H9 (cell line): ENCODE data around the gene BCAS3. TPM values are rescaled to one million over a fixed set of nuclear protein-coding genes. Genes with fewer than 3 reads are reported as not detected.

Source experiments
- DNase-seq: peaks from one replicate; pipeline ENCODE4 v3.0.0-alpha.2; 2017
- H2AFZ ChIP-seq: one replicate; pipeline ENCODE4 v1.6.1; 2013; ENCODE audit warnings: mild to moderate bottlenecking, low read length, control low read depth, moderate library complexity
- H2AK5ac ChIP-seq: 2 replicates; pipeline ENCODE4 v1.6.1; 2013; ENCODE audit warnings: low read length, control low read depth, mixed read lengths; ENCODE audit not compliant: insufficient read length
- H2BK120ac ChIP-seq: one replicate; pipeline ENCODE4 v1.6.1; 2013; ENCODE audit warnings: low read depth, mild to moderate bottlenecking, low read length, control low read depth, inconsistent platforms; ENCODE audit not compliant: poor library complexity, severe bottlenecking
- H2BK12ac ChIP-seq: 2 replicates; pipeline ENCODE4 v1.6.1; 2013; ENCODE audit warnings: low read length, control low read depth, mixed read lengths, low read depth; ENCODE audit not compliant: insufficient read length
- H2BK15ac ChIP-seq: 2 replicates; pipeline ENCODE4 v1.6.1; 2013; ENCODE audit warnings: low read depth, low read length, control low read depth
- H2BK20ac ChIP-seq: one replicate; pipeline ENCODE4 v1.6.1; 2013; ENCODE audit warnings: low read depth, mild to moderate bottlenecking, low read length, control low read depth, inconsistent platforms; ENCODE audit not compliant: poor library complexity, severe bottlenecking
- H2BK5ac ChIP-seq: 2 replicates; pipeline ENCODE4 v1.6.1; 2013; ENCODE audit warnings: low read length, control low read depth, mixed read lengths; ENCODE audit not compliant: insufficient read length
- H3K14ac ChIP-seq: 2 replicates; pipeline ENCODE4 v1.6.1; 2013; ENCODE audit warnings: low read length, control low read depth; ENCODE audit not compliant: insufficient read depth
- H3K18ac ChIP-seq: 2 replicates; pipeline ENCODE4 v1.6.1; 2013; ENCODE audit warnings: low read depth, mild to moderate bottlenecking, mixed read lengths, low read length, control low read depth; ENCODE audit not compliant: insufficient read length
- H3K23ac ChIP-seq: 2 replicates; pipeline ENCODE4 v1.6.1; 2013; ENCODE audit warnings: low read length, control low read depth, mixed read lengths, low read depth; ENCODE audit not compliant: insufficient read length
- H3K23me2 ChIP-seq: 2 replicates; pipeline ENCODE4 v1.6.1; 2013; ENCODE audit warnings: low read depth, mild to moderate bottlenecking, mixed read lengths, low read length, control low read depth; ENCODE audit not compliant: insufficient read length, poor library complexity, severe bottlenecking
- H3K27ac ChIP-seq: 2 replicates; pipeline ENCODE4 v1.5.1; 2013; ENCODE audit warnings: low read length, control low read depth, mixed read lengths, low read depth; ENCODE audit not compliant: insufficient read length
- H3K27me3 ChIP-seq: 2 replicates; pipeline ENCODE4 v1.6.1; 2013; ENCODE audit warnings: low read length, control low read depth, inconsistent platforms; ENCODE audit not compliant: insufficient read depth
- H3K4ac ChIP-seq: 2 replicates; pipeline ENCODE4 v1.6.1; 2013; ENCODE audit warnings: low read depth, mild to moderate bottlenecking, control low read depth, inconsistent platforms, low read length, moderate library complexity
- H3K4me1 ChIP-seq: 2 replicates; pipeline ENCODE4 v1.6.1; 2013; ENCODE audit warnings: low read length, control low read depth, inconsistent platforms; ENCODE audit not compliant: insufficient read depth
- H3K4me2 ChIP-seq: 2 replicates; pipeline ENCODE4 v1.6.1; 2013; ENCODE audit warnings: low read length, control low read depth, mixed read lengths; ENCODE audit not compliant: insufficient read length, insufficient read depth
- H3K56ac ChIP-seq: 2 replicates; pipeline ENCODE4 v1.6.1; 2013; ENCODE audit warnings: low read depth, mild to moderate bottlenecking, mixed read lengths, low read length, control low read depth; ENCODE audit not compliant: insufficient read length
- H3K79me1 ChIP-seq: 2 replicates; pipeline ENCODE4 v1.6.1; 2013; ENCODE audit warnings: low read depth, mild to moderate bottlenecking, moderate library complexity, low read length, control low read depth, inconsistent platforms; ENCODE audit not compliant: insufficient read depth, poor library complexity, severe bottlenecking
- H3K79me2 ChIP-seq: 2 replicates; pipeline ENCODE4 v1.6.1; 2013; ENCODE audit warnings: low read length, control low read depth, inconsistent platforms; ENCODE audit not compliant: insufficient read depth
- H3K9ac ChIP-seq: 2 replicates; pipeline ENCODE4 v1.6.1; 2013; ENCODE audit warnings: low read length, control low read depth, mixed read lengths; ENCODE audit not compliant: insufficient read length; ENCODE audit errors: extremely low read depth
- H3K9me3 ChIP-seq: one replicate; pipeline ENCODE4 v1.6.1; 2013; ENCODE audit warnings: low read depth, low read length, inconsistent platforms; ENCODE audit not compliant: control insufficient read depth
- H3T11ph ChIP-seq: one replicate; pipeline ENCODE4 v1.6.1; 2013; ENCODE audit warnings: mild to moderate bottlenecking, low read length, control low read depth, inconsistent platforms
- H4K20me1 ChIP-seq: one replicate; pipeline ENCODE4 v1.6.1; 2013; ENCODE audit not compliant: control insufficient read depth, insufficient read length, insufficient read depth
- H4K5ac ChIP-seq: 2 replicates; pipeline ENCODE4 v1.6.1; 2013; ENCODE audit warnings: low read depth, mild to moderate bottlenecking, mixed read lengths, low read length, control low read depth; ENCODE audit not compliant: insufficient read length
- H4K8ac ChIP-seq: replicated peaks from 2 replicates; pipeline ENCODE4 v1.6.1; 2013; ENCODE audit warnings: low read length, control low read depth, mixed read lengths, low read depth; ENCODE audit not compliant: insufficient read length
- H4K91ac ChIP-seq: 2 replicates; pipeline ENCODE4 v1.6.1; 2013; ENCODE audit warnings: low read depth, mild to moderate bottlenecking, moderate library complexity, mixed read lengths, low read length, control low read depth; ENCODE audit not compliant: insufficient read length
- H3K27ac Mint-ChIP-seq, 3 experiments: 2 replicates in 2 of 3; 3 replicates in 1 of 3; pipeline ENCODE4 v1.8.0; 2020 to 2021; ENCODE audit warnings: mixed read lengths in 3 of 3, mild to moderate bottlenecking in 1 of 3, moderate library complexity in 1 of 3
- H3K27me3 Mint-ChIP-seq: 2 replicates; pipeline ENCODE4 v1.8.0; 2021; ENCODE audit warnings: low read depth, mild to moderate bottlenecking, moderate library complexity, mixed read lengths
- H3K36me3 Mint-ChIP-seq, 3 experiments: 2 replicates in 2 of 3; 3 replicates in 1 of 3; pipeline ENCODE4 v1.8.0; 2020 to 2021; ENCODE audit warnings: low read depth in 3 of 3, mixed read lengths in 3 of 3; ENCODE audit not compliant: insufficient read depth in 1 of 3
- H3K4me1 Mint-ChIP-seq, 2 experiments: 2 replicates each; pipeline ENCODE4 v1.8.0; 2020; ENCODE audit warnings: mixed read lengths in 2 of 2
- H3K4me3 Mint-ChIP-seq, 2 experiments: 2 replicates in 1 of 2; 3 replicates in 1 of 2; pipeline ENCODE4 v1.8.0; 2020 to 2021; ENCODE audit warnings: mild to moderate bottlenecking in 2 of 2, mixed read lengths in 2 of 2, moderate library complexity in 1 of 2
- H3K9me3 Mint-ChIP-seq, 2 experiments: 2 replicates in 1 of 2; 3 replicates in 1 of 2; pipeline ENCODE4 v1.8.0; 2020; ENCODE audit warnings: mild to moderate bottlenecking in 2 of 2, mixed read lengths in 2 of 2, moderate library complexity in 1 of 2
- WGBS: extraction: QIAGEN DNeasy Blood & Tissue Kit; methylation state at CpG from one replicate; pipeline ENCODE4 v1.1.7; 2013; ENCODE audit warnings: missing lambda C conversion rate, low lambda C conversion rate, mixed read lengths; ENCODE audit not compliant: insufficient read length; ENCODE audit errors: extremely low coverage; 5-methylcytosine and 5-hydroxymethylcytosine counted together
- total RNA-seq: library from RNA; stranded (reverse); gene quantifications from 2 replicates; pipeline ENCODE4 v1.2.1, GENCODE V29; 2021
- TF ChIP-seq, protein P1 (sequence below): fragments of 200-600 bp; sonication (generic); conservative IDR thresholded peaks from 3 replicates; pipeline ENCODE4 v1.8.0; 2021; ENCODE audit warnings: antibody characterized with exemption, mild to moderate bottlenecking

The BCAS3 gene
- total RNA-seq, 1 experiment from 2014 or later = 22.4 TPM

DNA sequence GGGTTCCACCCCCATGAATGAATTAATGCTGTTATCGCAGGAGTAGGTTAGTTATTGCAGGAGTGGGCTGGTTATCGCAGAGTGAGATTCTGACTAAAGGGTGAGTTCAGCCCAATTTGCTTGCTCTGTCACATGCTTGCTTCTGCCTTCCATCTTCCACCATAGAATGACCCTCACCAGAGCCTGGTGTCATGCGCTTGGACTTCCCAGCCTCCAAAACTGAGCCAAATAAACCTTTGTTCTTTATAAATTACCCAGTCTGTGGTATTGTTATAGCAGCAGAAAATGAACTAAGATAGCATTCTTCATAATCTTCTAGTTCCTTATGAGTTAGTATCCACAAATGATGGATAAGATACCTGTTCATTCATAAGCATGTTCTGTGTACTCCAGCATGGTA lies 486.9 kb downstream of the BCAS3 start:
- Histone ChIP-seq H3K23me2 (no peaks in the 10 kb centered on the region), H2BK120ac (no peak overlapping the region), H3K18ac (no peak overlapping the region), H4K5ac (no peak overlapping the region), H3K79me1 (no peaks in the 10 kb centered on the region), H4K20me1 (no peaks in the 10 kb centered on the region), H3K79me2 (no peaks in the 10 kb centered on the region), H3K4me1 (peaks cover 2% of the 10 kb centered on the region; the same call in 1 of the 2 replicates), H3K27me3 (no peaks in the 10 kb centered on the region), H3K9me3 (no peaks in the 10 kb centered on the region), H2AK5ac (no peak overlapping the region), H2BK5ac (no peak overlapping the region), H2BK12ac (no peak overlapping the region), H3K23ac (no peak overlapping the region), H3K4me2 (no peak overlapping the region), H3K56ac (no peak overlapping the region), H2BK20ac (no peak overlapping the region), H2BK15ac (no peak overlapping the region), H3K27ac (no peak overlapping the region), H3K4ac (no peak overlapping the region), H3T11ph (no peak overlapping the region), H3K9ac (no peak overlapping the region), H4K91ac (no peak overlapping the region), H4K8ac (no peak overlapping the region), H3K14ac (no peak overlapping the region), H2AFZ (no peak overlapping the region)
- H3K36me3 Mint-ChIP-seq = peaks cover 5 to 12% (median 7%) of the 10 kb centered on the region in 3 experiments; a peak in 5 of 7 replicates
- H3K4me1 Mint-ChIP-seq = peaks cover 15 to 23% of the 10 kb centered on the region in 2 experiments
- H3K4me3 Mint-ChIP-seq = no peak overlapping the region
- H3K9me3 Mint-ChIP-seq = peaks cover 5 to 8% of the 10 kb centered on the region in 2 experiments; a peak in 3 of 5 replicates
- no CpG with 5 or more reads among the region's 3 CpGs for WGBS
- TF ChIP-seq, protein P1, sequence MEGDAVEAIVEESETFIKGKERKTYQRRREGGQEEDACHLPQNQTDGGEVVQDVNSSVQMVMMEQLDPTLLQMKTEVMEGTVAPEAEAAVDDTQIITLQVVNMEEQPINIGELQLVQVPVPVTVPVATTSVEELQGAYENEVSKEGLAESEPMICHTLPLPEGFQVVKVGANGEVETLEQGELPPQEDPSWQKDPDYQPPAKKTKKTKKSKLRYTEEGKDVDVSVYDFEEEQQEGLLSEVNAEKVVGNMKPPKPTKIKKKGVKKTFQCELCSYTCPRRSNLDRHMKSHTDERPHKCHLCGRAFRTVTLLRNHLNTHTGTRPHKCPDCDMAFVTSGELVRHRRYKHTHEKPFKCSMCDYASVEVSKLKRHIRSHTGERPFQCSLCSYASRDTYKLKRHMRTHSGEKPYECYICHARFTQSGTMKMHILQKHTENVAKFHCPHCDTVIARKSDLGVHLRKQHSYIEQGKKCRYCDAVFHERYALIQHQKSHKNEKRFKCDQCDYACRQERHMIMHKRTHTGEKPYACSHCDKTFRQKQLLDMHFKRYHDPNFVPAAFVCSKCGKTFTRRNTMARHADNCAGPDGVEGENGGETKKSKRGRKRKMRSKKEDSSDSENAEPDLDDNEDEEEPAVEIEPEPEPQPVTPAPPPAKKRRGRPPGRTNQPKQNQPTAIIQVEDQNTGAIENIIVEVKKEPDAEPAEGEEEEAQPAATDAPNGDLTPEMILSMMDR = no peak
- H3K27ac Mint-ChIP-seq = no peak overlapping the region
- DNase-seq = no peak
- H3K27me3 Mint-ChIP-seq = no peaks in the 10 kb centered on the region
